Brain pericyte (primary cell): ENCODE measurements around the gene SLC4A8.

Source experiments
- DNase-seq: peaks from one replicate; pipeline ENCODE4 v3.0.0-alpha.2; 2012; ENCODE audit warnings: low read depth, low spot score

Gene SLC4A8

GRCh38 chr12:51424662-51425539 is at the start of gene SLC4A8:
Gene SLC4A8, plus strand, starts transcription at chr12:51424831. Its CDS starts 157 bp downstream, at chr12:51424988.
- DNase-seq, result peak; percentile 18

- no peak for DNase-seq
Observed at GRCh38 chr12:51374856-51375255, 49.8 kb upstream of the SLC4A8 start.

GRCh38 chr12:51377099-51377984 is 47.3 kb upstream of the SLC4A8 start:
- no peak for DNase-seq

GRCh38 chr12:51378749-51379148 is 45.9 kb upstream of the SLC4A8 start:
- no peak for DNase-seq

GRCh38 chr12:51379571-51379970 is 45.1 kb upstream of the SLC4A8 start:
- no peak for DNase-seq

- DNase-seq, result no peak
Observed at GRCh38 chr12:51381226-51382079, 43.2 kb upstream of the SLC4A8 start.

- no peak for DNase-seq
Observed at GRCh38 chr12:51382173-51382572, 42.5 kb upstream of the SLC4A8 start.

- DNase-seq, result no peak
Observed at GRCh38 chr12:51383269-51383905, 41.2 kb upstream of the SLC4A8 start.

GRCh38 chr12:51386351-51386750 is 38.3 kb upstream of the SLC4A8 start:
- no peak for DNase-seq

GRCh38 chr12:51388069-51388799 is 36.4 kb upstream of the SLC4A8 start:
- no peak for DNase-seq

GRCh38 chr12:51388846-51389245 is 35.8 kb upstream of the SLC4A8 start:
- DNase-seq, result no peak

GRCh38 chr12:51389302-51389999 is 35.2 kb upstream of the SLC4A8 start:
- DNase-seq, result no peak

GRCh38 chr12:51390457-51390856 is 34.2 kb upstream of the SLC4A8 start:
- no peak for DNase-seq

- DNase-seq, result no peak
Observed at GRCh38 chr12:51390891-51391282, 33.7 kb upstream of the SLC4A8 start.

GRCh38 chr12:51391283-51392123 is 33.1 kb upstream of the SLC4A8 start, which contains the start of gene GALNT6:
Gene GALNT6, minus strand, starts transcription at chr12:51391406. Its CDS starts 11,625 bp downstream, at chr12:51379781.
- DNase-seq, result no peak

- DNase-seq, result no peak
Observed at GRCh38 chr12:51392556-51393237, 31.9 kb upstream of the SLC4A8 start.

- DNase-seq, result no peak
Observed at GRCh38 chr12:51393676-51394545, 30.7 kb upstream of the SLC4A8 start.
